Cardiac ventricle fibroblast (primary cell): Measurements from ENCODE around the gene GLB1L2. TPM values are rescaled to one million over a fixed set of nuclear protein-coding genes. Genes with fewer than 3 reads are reported as not detected.

ENCODE experiments used
- total RNA-seq: library from RNA; depleted of rRNA; stranded (reverse); fragments of >200 nt; gene quantifications from 2 replicates; pipeline ENCODE4 v1.2.3, GENCODE V29; 2015

The GLB1L2 gene, protein sequence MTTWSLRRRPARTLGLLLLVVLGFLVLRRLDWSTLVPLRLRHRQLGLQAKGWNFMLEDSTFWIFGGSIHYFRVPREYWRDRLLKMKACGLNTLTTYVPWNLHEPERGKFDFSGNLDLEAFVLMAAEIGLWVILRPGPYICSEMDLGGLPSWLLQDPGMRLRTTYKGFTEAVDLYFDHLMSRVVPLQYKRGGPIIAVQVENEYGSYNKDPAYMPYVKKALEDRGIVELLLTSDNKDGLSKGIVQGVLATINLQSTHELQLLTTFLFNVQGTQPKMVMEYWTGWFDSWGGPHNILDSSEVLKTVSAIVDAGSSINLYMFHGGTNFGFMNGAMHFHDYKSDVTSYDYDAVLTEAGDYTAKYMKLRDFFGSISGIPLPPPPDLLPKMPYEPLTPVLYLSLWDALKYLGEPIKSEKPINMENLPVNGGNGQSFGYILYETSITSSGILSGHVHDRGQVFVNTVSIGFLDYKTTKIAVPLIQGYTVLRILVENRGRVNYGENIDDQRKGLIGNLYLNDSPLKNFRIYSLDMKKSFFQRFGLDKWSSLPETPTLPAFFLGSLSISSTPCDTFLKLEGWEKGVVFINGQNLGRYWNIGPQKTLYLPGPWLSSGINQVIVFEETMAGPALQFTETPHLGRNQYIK
- total RNA-seq = 1.7 and 2.9 TPM in 2 replicates

DNA sequence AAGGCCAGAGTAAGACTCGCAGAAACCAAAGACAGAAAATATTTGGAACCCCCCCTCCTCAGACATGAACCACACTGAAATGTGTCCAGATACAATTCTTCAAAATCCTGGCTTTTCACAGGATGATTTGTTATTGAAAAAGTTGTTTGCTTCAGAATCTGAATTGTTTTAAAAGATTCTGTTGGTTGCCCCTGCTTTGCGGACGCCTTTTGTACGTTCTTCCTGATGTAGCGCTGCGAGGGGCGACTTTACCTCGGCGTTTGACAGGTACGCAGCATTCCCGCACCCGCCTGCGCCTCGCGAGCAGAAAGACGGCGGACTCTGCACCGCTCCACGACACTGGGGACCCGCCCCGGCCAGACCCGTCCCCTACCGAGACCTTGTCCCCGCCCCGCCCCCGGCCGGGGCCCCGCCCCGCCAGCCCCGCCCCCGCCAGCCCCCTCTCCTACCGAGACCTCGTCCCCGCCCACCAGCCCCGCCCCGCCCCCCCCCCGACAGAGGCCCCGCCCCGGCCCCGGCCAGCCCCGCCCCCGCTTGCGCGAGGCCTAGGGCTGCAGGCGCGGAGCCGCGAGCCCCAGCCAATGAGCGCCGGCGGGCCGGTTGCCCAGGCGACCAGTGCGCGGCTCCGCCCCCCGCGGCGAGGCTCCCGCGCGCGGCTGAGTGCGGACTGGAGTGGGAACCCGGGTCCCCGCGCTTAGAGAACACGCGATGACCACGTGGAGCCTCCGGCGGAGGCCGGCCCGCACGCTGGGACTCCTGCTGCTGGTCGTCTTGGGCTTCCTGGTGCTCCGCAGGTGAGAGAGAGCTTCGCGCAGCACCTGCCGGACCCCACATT, at the start of gene GLB1L2:
GLB1L2 (plus strand) TSS at position 635 of the 835 bp plus-strand sequence; CDS start at position 709, 74 bp downstream.

GRCh38 chr11:134412203-134413042, 80.6 kb downstream of the GLB1L2 start, which contains the start of gene B3GAT1:
TSS of gene B3GAT1 (minus strand) at chr11:134412242. CDS start at chr11:134387659, 24,583 bp downstream.

Other genes starting within 250 kb of the GLB1L2 start
- gene NCAPD3, start 108.0 kb upstream of the GLB1L2 start, total RNA-seq = 5.5 and 7.2 TPM in 2 replicates
- 38.0 and 51.4 TPM in 2 replicates for gene VPS26B, start 107.3 kb upstream of the GLB1L2 start, total RNA-seq
- 39.8 and 48.6 TPM in 2 replicates for gene THYN1, start 78.6 kb upstream of the GLB1L2 start, total RNA-seq
- gene ACAD8, start 78.4 kb upstream of the GLB1L2 start, total RNA-seq = 13.1 and 13.2 TPM in 2 replicates
- not detected in 2 replicates for gene GLB1L3, start 55.6 kb upstream of the GLB1L2 start, total RNA-seq
- not detected in 2 replicates for gene B3GAT1, start 80.3 kb downstream of the GLB1L2 start, total RNA-seq